ENCODE measurements around the gene BNC2.

Gene BNC2

DNA sequence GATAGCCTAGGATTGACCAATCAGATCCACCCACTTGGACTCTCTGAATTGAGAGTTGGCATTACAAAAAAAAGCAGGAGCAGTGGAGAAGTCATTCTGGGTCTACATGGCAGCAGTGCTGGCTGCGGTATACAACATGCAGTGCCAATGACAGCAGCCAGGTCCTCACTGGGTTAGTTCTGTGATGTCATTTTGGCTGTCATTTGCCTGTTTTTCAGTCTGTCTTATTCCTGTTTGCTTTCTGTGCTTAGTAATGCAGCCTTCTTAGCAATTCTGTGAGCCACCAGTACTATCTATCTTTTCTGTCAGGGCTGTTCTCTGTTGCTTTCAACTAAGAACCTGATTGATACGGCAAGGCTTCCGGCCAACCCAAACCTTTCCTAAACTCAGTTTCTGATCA is 471.8 kb downstream of the BNC2 start:
- H3K27ac ChIP-seq = no peak overlapping the region
- H3K4me3 ChIP-seq = no peak overlapping the region
- H3K9ac ChIP-seq (ENCODE audit: insufficient read length) = no peak overlapping the region
- TF ChIP-seq POLR2AphosphoS5 (IDR thresholded peaks at IDR 0.05; ENCODE audit: borderline replicate concordance, low read depth, low read length) (no peak), FOXP2 (optimal IDR thresholded peaks at IDR 0.05; ENCODE audit: control extremely low read depth, extremely low read length, insufficient read depth) (no peak), EZH2 (IDR thresholded peaks at IDR 0.05) (no peak)
- no peak for DNase-seq (ENCODE audit: low read depth, low spot score)
- H3K36me3 ChIP-seq (ENCODE audit: insufficient read depth, low read length) = no peaks in the 10 kb centered on the region
- 0 out of 2 replicates have a peak, but pooled peaks cover 3% of the 10 kb centered on the region for H3K9me3 ChIP-seq (ENCODE audit: low read depth, low read length)

DNA sequence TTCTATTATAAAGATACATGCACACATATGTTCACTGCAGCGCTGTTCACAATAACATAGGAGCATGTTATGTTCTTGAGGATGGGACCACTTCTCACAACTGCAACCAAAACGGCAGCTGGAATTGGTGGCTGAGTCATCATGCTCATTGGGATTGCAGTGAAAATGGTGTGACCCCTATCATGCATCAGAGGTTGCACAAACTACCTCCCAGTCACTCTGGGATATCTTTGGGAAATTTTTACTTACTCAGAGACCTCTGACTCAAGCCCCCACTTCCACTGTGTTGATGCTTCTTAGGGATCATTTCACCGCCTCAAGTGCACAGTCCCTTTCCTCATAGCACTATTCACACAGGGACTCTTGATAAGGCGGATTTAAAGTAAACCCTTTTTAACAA is 474.1 kb downstream of the BNC2 start:
- DNase-seq (ENCODE audit: low read depth, low spot score) = no peak
- Histone ChIP-seq H3K4me3 (no peak overlapping the region), H3K9me3 (ENCODE audit: low read depth, low read length) (0 out of 2 replicates have a peak, but pooled peaks cover 3% of the 10 kb centered on the region), H3K36me3 (ENCODE audit: insufficient read depth, low read length) (no peaks in the 10 kb centered on the region), H3K9ac (ENCODE audit: insufficient read length) (no peak overlapping the region), H3K27ac (no peak overlapping the region)
- TF ChIP-seq POLR2AphosphoS5 (IDR thresholded peaks at IDR 0.05; ENCODE audit: borderline replicate concordance, low read depth, low read length) (no peak), EZH2 (IDR thresholded peaks at IDR 0.05) (no peak), FOXP2 (optimal IDR thresholded peaks at IDR 0.05; ENCODE audit: control extremely low read depth, extremely low read length, insufficient read depth) (no peak)

DNA sequence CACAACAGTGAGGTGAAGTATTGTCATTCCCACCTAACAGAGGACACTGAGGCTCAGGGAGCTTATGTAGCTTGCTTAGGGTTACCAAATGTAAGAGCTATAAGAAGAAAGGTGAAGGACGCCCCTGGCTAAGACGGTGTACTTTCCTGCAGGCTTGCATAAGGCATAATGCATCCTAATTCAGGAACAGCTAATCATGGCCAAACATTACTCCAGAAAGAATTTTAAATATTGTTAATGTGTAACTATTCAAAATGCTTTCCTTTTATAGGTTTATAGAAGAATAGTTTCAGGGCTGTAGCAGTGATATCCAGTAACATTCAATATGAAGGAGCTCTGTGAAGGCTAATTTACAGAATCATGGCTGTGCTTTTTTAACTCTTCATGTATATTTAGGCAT is 479.1 kb downstream of the BNC2 start:
- no peak overlapping the region for H3K27ac ChIP-seq
- H3K36me3 ChIP-seq (ENCODE audit: insufficient read depth, low read length) = no peaks in the 10 kb centered on the region
- H3K9ac ChIP-seq (ENCODE audit: insufficient read length) = no peak overlapping the region
- TF ChIP-seq FOXP2 (optimal IDR thresholded peaks at IDR 0.05; ENCODE audit: control extremely low read depth, extremely low read length, insufficient read depth) = no peak
- TF ChIP-seq EZH2 (IDR thresholded peaks at IDR 0.05) = no peak
- TF ChIP-seq POLR2AphosphoS5 (IDR thresholded peaks at IDR 0.05; ENCODE audit: borderline replicate concordance, low read depth, low read length) = no peak
- no peak overlapping the region for H3K4me3 ChIP-seq
- no peak for DNase-seq (ENCODE audit: low read depth, low spot score)
- H3K9me3 ChIP-seq (ENCODE audit: low read depth, low read length) = no peaks in the 10 kb centered on the region

DNA sequence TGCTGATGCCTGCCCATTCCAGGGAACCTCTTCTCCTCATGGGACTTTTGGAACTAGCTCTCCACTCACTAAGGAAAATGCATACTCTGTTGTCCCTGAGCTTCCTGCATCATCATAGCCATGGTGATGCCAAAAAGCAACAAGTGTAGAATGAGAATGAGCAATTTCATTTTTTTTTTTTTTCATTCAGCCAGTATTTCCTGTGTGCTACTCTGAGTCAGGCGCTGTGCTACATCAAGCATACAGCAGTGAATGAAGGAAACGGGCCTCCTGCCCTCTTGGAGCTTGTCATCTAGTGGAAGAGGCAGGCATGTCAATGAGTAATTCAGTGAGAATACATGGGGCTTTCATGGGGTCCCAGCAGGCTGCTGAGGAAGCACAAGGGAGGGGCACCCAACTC is 483.1 kb downstream of the BNC2 start:
- H3K9me3 ChIP-seq (ENCODE audit: low read depth, low read length) = peaks cover 8% of the 10 kb centered on the region; the same call in 1 of the 2 replicates
- no peak for DNase-seq (ENCODE audit: low read depth, low spot score)
- H3K27ac ChIP-seq = no peak overlapping the region
- no peaks in the 10 kb centered on the region for H3K36me3 ChIP-seq (ENCODE audit: insufficient read depth, low read length)
- TF ChIP-seq POLR2AphosphoS5 (IDR thresholded peaks at IDR 0.05; ENCODE audit: borderline replicate concordance, low read depth, low read length) (no peak), FOXP2 (optimal IDR thresholded peaks at IDR 0.05; ENCODE audit: control extremely low read depth, extremely low read length, insufficient read depth) (no peak)
- H3K4me3 ChIP-seq = no peak overlapping the region
- no peak overlapping the region for H3K9ac ChIP-seq (ENCODE audit: insufficient read length)

DNA sequence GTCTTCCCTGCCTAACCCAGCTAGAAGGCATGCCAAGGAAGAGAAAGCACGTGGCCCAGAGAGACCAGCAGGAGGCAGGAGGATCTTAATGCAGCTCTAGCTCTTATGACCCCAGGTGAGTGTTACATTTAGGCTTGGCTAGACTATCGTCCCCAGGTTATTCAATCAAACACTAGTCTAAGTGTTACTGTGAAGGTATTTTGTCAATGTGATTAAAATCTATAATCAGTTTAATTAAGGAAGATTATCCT is 483.7 kb downstream of the BNC2 start:
- Histone ChIP-seq H3K27ac (no peak overlapping the region), H3K9me3 (ENCODE audit: low read depth, low read length) (peaks cover 8% of the 10 kb centered on the region; the same call in 1 of the 2 replicates), H3K4me3 (no peak overlapping the region), H3K9ac (ENCODE audit: insufficient read length) (no peak overlapping the region), H3K36me3 (ENCODE audit: insufficient read depth, low read length) (no peaks in the 10 kb centered on the region)
- no peak for TF ChIP-seq POLR2AphosphoS5 (IDR thresholded peaks at IDR 0.05; ENCODE audit: borderline replicate concordance, low read depth, low read length)
- no peak for TF ChIP-seq EZH2 (IDR thresholded peaks at IDR 0.05)
- TF ChIP-seq FOXP2 (optimal IDR thresholded peaks at IDR 0.05; ENCODE audit: control extremely low read depth, extremely low read length, insufficient read depth) = no peak
- no peak for DNase-seq (ENCODE audit: low read depth, low spot score)

DNA sequence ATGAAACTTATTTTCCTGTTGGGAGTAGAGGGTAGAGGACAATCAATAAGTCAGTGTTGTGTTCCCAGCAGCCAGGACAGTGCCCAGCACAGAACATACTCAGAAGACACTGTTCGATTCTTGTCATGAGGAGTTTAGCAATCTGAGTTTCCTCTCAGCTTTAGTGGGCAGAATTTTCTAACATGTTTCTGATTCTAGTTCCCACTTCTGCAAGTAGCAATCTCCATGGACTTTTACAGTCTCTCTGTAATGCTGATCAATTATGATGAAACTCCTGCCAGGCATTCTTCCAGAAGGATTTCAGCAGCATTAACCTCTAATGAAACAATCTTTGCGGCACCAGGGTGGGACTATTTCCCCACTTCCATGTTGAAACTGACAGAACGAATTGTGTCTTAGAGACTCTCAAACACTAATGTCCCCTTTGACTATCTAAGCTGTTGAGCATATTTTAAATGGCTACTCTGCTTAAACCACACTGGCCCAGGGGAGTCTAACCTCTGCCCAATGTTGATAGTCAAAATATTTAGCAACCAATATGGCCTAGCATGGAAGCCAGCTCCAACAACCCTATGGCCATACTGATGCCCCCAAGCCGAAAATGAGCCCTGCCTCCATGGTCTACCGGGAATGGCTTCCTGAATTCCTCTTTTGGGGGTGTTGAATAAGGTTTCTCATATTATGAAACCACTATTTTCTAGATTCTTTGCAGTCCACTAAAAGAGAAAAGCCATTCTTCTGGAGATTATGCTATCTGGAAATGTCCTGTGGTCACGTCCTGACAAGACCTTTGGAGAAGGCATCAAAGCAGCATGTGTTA is 484.3 kb downstream of the BNC2 start:
- H3K4me3 ChIP-seq = no peak overlapping the region
- H3K9me3 ChIP-seq (ENCODE audit: low read depth, low read length) = peaks cover 8% of the 10 kb centered on the region; the same call in 1 of the 2 replicates
- DNase-seq (ENCODE audit: low read depth, low spot score) = no peak
- no peaks in the 10 kb centered on the region for H3K36me3 ChIP-seq (ENCODE audit: insufficient read depth, low read length)
- no peak overlapping the region for H3K9ac ChIP-seq (ENCODE audit: insufficient read length)
- H3K27ac ChIP-seq = no peak overlapping the region
- no peak for TF ChIP-seq POLR2AphosphoS5 (IDR thresholded peaks at IDR 0.05; ENCODE audit: borderline replicate concordance, low read depth, low read length)

DNA sequence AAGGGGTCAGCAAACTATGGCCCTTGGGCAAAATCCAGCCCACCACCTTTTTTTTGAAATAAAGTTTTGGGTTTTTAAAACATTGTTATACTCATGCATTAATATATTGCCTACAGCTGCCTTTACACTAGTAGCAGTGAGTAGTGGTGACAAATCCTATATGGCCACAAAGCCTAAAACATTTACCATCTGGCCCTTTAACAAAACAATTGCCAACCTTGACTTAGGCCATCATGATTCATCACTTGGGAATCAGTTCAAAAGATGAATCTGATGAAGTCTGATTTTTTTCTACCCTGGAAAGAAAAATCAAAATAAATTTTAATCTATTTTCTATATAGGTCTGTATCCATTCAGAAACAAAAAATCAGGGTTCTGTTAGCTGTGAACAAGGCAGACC is 484.9 kb downstream of the BNC2 start:
- Histone ChIP-seq H3K36me3 (ENCODE audit: insufficient read depth, low read length) (no peaks in the 10 kb centered on the region), H3K4me3 (no peak overlapping the region), H3K9me3 (ENCODE audit: low read depth, low read length) (peaks cover 8% of the 10 kb centered on the region; the same call in 1 of the 2 replicates), H3K27ac (no peak overlapping the region), H3K9ac (ENCODE audit: insufficient read length) (no peak overlapping the region)
- no peak for TF ChIP-seq FOXP2 (optimal IDR thresholded peaks at IDR 0.05; ENCODE audit: control extremely low read depth, extremely low read length, insufficient read depth)
- DNase-seq (ENCODE audit: low read depth, low spot score) = no peak

DNA sequence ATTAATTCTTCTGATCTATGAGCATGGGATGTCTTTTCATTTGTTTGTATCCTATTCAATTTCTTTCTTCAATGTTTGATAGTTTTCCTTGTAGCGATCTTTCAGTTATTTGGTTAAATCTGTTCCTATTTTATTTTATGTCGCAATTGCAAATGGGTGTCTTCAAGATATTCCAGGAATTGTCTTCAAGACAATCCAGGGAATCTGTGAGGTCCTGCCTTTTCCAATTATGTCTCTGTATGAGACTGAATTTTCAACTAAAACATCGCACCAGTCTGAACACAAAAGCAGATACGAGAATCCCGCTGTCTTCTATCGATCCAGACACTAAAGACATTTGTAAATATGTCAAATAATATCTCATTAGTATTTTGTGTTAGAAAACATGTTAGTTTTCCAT is 485.5 kb downstream of the BNC2 start:
- H3K9me3 ChIP-seq (ENCODE audit: low read depth, low read length) = peaks cover 8% of the 10 kb centered on the region; the same call in 1 of the 2 replicates
- no peaks in the 10 kb centered on the region for H3K36me3 ChIP-seq (ENCODE audit: insufficient read depth, low read length)
- DNase-seq (ENCODE audit: low read depth, low spot score) = no peak
- TF ChIP-seq EZH2 (IDR thresholded peaks at IDR 0.05) (no peak), FOXP2 (optimal IDR thresholded peaks at IDR 0.05; ENCODE audit: control extremely low read depth, extremely low read length, insufficient read depth) (no peak), POLR2AphosphoS5 (IDR thresholded peaks at IDR 0.05; ENCODE audit: borderline replicate concordance, low read depth, low read length) (no peak)
- no peak overlapping the region for H3K9ac ChIP-seq (ENCODE audit: insufficient read length)
- no peak overlapping the region for H3K27ac ChIP-seq
- H3K4me3 ChIP-seq = no peak overlapping the region

DNA sequence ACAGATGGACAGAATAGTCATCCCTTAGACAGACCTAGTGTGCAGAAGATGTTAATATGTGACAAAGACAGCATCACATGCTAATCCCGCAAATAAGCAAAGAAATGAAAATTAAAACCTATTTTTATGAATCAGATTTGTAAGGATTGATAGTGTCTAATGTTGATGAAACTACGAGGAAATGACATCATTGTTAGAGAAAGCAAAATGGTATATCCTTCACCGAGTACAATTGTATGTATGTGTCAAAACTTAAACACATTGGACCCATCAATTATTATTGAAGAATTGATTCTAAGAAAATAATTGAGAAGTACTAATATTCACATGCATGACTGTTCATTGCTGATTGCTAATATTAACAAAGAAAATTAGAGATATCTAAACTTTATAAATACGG is 493.2 kb downstream of the BNC2 start:
- H3K9ac ChIP-seq (ENCODE audit: insufficient read length) = no peak overlapping the region
- no peak for TF ChIP-seq POLR2AphosphoS5 (IDR thresholded peaks at IDR 0.05; ENCODE audit: borderline replicate concordance, low read depth, low read length)
- no peak for TF ChIP-seq EZH2 (IDR thresholded peaks at IDR 0.05)
- no peak for TF ChIP-seq FOXP2 (optimal IDR thresholded peaks at IDR 0.05; ENCODE audit: control extremely low read depth, extremely low read length, insufficient read depth)
- no peak for DNase-seq (ENCODE audit: low read depth, low spot score)

More for the DNA sequence above, 493.2 kb downstream of the BNC2 start:
- Histone ChIP-seq H3K36me3 (ENCODE audit: insufficient read depth, low read length) (no peaks in the 10 kb centered on the region), H3K4me3 (no peak overlapping the region), H3K9me3 (ENCODE audit: low read depth, low read length) (no peaks in the 10 kb centered on the region), H3K27ac (no peak overlapping the region)
